ENCODE results near the gene FAR1.

- TF ChIP-seq CTCF (IDR thresholded peaks at IDR 0.05; ENCODE audit: poor library complexity, severe bottlenecking) (no peak), POLR2AphosphoS5 (IDR thresholded peaks at IDR 0.05) (no peak), REST (IDR thresholded peaks at IDR 0.05; ENCODE audit: borderline replicate concordance) (no peak), TAF1 (IDR thresholded peaks at IDR 0.05; ENCODE audit: low read depth) (no peak), EZH2 (IDR thresholded peaks at IDR 0.05; ENCODE audit: borderline replicate concordance, insufficient read depth, low read length, poor library complexity, severe bottlenecking) (no peak)
Observed at GRCh38 chr11:13686776-13687175, 18.3 kb downstream of the FAR1 start.
